ENCODE results near the gene TAF1B.

Gene TAF1B

DNA sequence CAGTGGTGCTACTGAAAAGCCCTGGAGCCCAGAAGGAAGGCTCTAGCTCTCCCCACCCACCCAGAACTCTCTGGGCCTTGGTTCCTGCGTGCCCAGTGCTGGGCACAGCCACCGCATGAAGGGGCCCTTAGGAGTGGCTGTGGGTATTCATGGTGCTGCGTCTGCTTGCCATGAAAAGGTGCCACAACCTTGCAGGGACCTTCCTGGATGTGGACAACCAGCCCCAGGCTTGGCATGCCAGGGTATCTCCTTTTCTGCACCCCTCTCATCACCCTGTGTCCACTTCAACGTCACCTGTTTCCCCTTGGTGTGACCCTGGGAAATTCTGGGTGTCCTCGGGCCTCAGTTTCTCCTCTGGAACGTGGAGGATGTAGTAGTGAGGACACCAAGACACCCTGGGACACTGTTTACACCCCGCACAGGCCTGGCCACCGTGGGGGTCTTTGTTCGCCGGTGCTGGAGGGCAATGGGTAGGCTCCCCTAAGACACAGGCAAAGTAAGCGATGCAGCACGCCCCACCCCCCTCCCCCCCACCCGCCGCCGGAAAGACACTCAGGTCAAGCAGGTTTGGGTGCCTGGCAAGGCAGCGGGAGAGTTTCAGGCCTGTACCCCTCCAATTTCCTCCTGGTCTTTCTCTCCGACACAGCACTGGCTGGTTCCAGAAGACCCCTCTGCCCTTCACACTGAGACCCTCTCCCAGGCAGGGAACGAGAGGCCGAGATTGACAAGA is 34.8 kb upstream of the TAF1B start:
- DNase-seq, result no peak

DNA sequence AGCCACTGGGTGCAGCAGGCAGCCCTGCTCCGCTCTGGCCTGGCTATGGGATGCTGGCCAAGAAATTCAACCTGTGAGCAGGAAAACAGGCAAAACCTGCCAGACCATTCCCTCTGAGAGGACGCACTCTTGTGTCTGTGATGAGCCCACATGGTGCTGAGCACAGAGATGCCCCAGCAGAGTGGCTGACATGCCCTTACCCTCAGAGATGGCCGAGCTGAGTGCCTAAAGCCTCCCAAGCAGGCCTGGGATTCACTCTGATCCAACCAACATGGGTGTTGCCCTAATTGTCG is 34.3 kb upstream of the TAF1B start:
- peak; percentile 26 for DNase-seq

DNA sequence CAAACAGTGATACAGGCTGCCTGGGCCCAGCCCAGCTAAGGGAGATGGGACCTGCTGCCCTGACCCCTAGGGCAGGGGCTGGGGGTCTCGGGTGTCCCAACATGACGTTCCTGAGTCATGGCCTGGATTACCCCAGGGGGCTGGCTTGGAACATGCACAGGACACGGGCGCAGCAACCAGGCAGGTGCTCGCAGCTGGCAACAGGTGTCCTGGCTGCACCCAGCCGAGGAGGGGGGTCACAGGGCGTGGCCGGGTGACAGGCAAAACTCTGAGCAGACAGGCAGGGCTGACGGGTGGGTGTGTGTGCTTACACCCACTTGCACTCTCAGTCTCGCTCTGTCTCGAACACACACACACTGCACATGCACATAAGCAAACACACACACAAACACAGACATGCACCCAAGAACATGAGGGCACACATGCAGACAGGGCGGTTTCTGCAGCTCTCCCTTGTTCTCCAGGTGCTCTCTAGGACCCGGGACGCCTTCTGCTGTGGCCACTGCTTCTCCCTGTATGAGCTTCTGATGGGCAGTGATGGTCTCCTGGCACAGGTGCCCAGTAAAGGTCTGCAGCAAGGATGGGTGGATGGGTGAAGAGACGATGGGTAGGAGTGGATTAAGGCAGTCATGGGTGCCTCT is 33.7 kb upstream of the TAF1B start:
- no peak for DNase-seq

DNA sequence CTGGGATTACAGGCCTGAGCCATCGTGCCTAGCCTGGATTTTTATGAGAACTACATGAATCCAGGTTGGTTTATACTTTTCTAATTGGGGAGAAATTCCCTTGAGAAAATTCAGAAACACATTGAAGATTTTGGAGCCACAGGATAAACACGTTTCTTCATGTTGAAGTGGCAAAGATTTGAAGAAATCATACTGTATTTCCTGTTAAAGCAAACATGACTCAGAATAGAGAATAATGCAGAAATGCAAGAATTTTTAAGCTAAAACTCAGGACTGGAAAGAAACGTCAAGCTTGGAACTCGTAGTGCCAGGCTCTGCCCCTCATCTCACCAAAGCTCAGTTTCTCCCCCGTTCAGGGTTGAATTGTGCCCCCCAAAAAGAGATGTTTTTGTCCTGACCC is 32.1 kb upstream of the TAF1B start:
- DNase-seq, result no peak

DNA sequence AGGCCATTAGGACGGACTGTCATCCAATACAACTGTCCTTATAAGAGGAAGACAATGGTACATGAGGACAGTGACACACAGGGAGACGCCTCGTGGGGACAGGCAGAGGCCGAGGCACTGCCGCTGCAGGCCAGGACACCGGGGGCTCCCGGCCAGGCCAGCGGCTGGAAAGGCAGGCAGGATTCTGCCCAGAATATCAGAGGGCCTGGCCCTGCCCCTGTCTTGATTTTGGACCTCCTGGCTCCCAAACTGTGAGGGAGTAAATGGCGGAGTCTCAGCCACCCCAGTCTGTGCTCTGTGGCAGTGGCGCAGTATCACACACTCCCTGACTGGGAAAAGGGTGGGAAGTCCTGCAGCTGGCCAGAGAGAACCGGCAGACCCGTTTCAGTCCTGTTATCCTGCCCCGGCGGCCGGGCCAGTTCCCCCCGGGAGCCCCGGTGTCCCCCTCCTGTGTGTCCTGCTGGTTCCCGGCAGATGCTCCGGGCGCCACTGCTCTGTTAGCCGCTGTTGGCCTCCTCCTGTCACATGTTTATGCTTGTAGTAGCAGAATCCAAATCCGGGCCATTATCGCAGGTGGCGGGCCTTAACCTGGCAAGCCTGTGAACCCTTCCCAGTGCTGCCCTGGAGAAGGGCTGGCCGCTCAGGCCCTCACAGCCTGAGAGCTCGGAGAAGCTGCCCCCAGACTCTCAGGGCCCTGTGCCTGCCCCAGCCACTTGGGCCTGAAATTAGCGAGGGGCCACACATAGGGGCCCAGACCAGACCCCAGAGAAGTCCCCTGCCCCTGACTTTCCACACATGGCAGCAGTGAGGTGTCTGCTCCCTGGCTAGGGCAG is 31.4 kb upstream of the TAF1B start:
- DNase-seq, result no peak

DNA sequence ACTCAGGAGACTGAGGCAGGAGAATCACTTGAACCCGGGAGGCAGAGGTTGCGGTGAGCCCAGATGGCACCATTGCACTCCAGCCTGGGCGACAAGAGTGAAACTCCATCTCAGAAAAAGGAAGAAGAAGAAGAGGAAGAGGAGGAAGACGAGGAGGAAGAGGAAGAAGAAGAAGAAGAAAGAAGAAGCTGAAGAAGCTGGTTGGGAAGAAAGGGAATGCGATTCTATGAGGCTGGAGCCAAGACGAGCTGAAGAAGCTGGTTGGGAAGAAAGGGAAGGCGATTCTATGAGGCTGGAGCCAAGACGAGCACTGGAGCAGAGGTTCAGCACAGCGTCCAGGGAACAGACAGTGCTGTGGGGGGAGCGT is 30.3 kb upstream of the TAF1B start:
- no peak for DNase-seq

DNA sequence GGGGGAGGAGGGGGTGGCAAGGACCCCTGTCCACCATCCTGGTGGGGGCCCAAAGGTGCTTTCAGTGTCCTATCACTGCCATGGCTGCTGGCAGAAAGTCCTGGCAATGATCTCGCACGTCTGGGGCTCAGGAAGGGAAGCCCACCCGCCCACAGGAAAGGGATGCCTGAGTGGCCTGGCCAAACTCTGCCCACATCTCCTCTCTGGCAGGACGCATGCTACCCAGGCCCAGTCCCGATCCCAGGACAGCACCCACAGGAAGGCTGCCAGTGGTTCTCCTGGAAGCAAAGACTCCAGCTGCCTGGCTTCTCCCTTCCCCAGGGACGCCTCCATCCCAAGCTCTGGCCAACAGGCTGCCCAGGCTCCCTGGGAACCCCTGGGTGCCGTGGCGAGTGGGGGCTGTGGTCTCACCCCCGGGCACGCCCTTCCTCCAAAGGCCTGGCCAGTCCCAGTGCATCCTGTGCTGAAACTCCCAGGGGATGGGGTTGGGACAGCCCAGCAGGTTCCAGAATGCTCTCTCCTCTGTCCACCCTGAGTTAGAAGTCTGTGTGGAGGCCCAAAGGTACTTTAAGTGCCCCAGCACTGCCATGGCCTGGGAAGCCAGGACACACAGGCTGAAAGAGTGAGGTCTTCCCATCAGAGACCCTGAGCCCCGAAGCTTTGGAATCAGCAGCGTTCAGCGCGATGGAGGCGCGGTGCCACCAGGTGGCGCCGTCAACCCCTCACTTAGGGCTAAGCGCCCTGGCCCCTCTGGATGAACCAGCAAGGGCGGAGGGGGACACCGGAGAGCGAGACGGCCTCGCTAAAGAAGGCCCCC is 29.8 kb upstream of the TAF1B start:
- no peak for DNase-seq

DNA sequence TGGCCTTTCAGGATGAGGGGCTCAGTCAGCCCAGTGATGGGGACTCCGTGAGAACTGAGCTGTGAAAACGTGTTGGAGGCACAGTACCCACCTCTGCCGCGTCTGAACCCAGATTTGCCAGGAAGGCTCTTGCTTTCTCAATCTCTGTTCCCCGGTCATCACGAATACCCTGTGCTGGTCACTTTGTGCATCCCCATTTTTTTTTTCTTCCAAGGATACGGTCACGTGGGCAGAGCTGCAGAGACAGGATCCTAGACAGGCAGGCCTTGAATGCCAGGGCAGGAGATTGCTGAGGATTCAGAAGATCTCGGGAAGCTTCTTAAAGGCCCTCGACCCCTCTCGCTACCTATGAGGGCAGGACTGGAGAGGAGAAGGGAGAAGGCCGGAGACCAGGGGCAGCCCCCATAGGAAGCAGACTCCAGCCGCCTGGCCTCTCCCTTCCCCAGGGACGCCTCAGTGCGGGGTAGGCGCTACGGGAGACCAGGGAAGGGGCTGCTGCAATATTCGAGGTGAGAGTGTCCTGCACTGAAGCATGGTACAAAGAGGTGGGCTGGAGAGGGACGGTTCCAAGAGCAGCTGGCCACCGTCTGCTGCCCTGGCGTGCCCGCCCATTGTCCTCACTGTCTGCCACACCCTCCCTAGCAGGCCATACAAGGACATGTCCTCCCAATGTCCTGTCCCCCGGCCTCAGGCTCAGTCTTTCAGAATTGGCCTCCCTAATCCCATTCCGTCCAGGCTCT is 29.0 kb upstream of the TAF1B start:
- no peak for DNase-seq

DNA sequence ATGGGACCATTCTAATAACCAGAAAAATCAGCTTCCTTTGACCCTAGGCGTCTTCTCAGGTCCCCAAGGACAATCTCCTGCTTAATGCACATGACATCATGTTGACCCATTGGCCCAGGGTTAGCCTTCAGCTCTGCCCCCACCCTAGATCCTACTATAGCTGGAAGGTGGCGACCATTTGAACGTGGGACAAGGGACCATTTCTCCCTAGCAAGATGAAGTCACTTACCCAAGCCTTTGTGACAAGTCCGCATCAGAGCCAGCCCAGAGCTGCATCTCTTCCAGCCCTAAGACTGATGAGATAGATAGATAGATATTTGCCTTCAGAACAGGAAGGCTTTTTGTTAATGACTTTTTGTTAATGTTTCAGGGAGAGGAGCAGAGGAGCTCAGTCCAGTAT is 28.2 kb upstream of the TAF1B start:
- DNase-seq, result no peak

DNA sequence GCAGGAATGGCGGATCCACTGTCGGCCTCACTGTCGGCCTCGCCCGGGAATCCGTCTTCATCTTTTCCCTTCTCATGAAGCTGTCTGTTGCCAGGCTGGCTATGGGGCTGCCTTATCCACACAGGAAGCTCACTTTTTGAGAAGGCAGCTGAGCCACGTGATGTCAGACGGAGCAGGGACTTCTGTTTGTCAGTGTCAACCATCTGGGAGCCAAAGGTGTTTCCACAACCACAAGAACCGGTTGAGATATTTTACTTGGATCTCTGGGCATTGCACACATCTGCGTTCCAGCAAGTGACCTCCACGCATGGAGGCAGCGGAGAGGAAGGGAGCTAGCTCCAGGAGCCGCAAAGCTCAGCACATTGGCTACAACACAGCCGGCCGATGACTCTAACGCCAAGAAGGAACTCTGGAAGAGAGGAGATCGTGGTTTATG is 27.4 kb upstream of the TAF1B start:
- no peak for DNase-seq

DNA sequence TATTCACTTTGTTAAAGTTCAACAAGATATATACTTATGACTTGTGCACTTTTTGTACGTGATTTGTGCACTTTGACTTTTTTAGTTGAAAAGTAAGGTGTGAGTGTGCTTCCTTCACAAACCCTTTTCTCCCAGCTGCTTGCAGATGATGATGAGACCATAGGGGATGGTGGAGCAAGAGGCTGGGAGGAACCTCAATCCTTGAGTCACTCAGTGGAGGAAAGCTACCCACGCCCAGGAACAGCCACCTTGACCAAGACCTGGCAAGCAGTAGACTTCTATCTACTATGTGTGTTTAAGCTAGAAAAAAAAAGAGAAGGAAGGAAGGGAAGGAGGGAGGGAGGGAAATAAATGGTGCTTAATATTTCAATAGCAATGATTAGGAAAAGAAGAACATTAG is 25.2 kb upstream of the TAF1B start:
- DNase-seq, result no peak

DNA sequence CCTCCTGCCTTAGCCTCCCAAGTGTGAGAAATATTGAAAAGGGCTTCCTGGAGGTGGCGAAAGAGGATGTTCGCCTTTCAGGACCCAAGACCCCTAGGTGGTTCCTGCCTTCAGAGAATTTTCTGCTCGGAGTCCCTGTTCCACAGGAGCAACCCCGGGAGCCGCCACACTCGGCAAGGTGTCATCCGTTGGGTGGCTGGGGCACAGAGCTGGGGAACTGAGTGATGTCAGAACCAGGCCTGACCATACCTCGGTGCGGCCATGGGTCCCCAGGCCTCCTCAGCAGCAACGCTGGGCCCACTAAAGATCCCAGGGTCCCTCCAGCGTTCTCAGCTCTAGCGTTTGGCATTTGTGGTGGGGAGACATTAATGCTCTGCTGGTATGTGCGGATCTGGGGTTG is 23.7 kb upstream of the TAF1B start:
- no peak for DNase-seq

DNA sequence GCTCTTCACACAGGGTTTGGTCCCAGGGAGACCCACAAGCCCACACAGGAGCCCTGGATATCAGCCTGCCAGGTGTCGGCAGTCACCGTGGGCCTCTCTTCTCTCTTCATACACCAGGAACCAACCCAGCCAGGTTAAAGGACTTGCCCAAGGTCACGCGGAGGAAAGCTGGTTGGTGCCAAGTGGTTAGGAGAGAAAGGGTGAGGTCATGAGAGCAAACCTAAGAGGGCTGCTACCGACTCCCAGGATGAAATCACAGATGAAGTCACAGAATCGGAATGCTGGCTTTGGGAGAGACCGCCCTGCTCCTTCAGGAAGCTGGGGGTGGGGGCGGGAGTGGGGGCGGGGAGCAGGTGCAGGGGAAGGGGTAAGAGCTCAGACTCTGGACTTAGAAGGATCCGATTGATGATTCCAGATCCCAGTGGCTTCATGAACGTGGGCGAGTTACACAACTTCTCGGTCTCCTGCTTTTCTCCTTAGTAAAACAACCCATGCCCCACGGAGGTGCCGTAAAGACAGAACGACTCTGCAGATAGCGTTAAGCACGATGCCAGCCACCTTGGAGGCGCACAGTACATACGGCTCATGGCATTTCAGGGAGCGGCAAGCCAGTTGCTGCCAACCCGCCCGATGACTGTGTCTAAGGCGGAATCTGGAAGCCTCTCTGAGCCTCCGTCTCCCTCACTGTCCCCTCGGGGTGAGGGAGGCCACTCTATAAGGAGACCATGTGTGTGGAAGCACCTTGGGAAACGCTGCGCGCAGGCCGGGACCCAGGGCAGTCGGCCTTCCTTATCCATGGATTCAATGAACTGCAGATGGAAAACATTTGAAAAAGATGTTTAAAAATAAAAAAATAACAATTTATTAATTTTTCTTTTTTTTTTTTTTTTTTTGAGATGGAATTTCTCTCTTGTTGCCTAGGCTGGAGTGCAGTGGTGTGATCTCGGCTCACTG is 23.0 kb upstream of the TAF1B start:
- no peak for DNase-seq

DNA sequence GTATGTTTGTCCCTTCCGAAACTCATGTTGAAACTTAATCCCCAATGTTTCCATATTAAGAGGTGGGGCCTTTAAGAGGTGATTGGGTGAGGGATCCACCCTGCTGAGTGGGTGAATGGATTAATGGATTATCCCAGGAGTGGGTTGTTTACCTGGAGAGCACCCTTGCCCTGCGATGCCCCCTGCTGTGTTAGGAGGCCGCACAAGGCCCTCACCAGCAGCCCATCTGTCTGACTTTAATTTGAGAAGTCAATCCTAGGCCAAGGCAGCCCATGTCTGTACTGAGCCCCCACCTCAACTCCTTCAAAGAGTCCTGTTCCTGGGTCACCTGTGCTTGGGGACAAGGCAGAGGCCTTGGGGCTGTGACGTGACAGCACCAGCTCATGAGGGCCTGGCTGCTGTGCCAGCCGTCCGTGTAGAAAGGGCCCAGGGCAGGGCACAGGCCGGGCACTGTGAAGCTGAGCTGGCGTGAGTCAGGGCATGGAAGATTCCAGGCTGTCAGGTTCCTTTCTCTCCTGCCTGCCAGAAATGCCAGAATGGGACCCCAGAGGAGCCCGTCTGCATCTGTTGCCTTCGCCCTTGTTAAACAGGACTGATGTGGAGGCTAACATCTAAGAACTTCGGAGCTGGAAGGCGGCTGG is 21.3 kb upstream of the TAF1B start:
- DNase-seq, result no peak

DNA sequence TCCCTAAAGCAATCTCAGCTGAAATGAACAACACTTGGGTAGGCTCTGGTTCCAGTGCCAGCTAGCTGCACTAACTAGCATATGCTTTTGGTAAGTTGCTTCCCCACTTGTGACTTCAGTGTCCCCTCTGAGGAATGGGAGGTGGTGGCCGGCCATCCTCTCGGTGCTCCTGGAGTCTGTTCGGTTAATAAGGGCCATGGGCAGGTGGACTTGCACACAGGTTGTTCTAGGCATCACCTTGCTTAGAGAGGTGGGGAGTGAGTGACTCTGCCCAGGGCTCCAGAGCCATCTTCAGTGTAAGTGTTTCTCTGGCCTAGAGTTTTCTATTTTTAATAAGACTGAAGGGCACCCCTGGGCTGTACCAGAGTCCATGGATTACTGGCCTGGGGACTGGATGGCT is 18.8 kb upstream of the TAF1B start:
- no peak for DNase-seq

DNA sequence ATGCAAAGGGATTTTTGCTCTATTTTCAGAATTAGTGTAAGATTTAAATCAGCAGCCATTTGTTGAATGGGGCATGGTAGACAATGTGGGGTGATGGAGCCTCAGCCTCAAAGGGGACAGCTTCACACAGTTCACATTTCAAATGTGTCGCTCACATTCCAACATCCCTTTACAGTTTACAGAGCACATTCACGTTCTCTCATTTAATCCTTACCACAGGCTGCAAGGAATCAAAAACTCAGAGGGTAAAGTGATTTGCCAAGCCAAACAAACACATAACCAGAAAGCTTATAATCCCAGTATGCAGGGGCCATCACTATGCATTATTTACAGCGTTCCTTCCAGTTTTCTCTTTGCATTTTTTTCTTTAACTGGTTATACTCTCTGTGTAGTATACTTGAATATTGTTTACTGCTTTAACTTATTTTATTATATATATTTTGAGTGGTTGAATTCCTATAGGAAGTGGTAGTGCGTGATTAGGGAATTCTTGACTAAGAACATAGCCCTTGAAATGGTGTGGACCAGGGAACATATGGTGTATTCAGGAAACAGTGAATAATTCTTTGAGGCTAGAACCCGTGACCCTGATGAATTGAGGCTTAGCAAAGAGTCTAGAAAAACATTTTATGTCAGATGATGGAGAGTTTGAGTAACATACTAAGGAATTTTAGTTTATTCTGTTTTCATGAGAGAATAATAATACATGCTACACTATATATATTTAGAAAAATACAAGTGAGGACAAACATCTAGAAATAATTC is 18.1 kb upstream of the TAF1B start:
- no peak for DNase-seq

DNA sequence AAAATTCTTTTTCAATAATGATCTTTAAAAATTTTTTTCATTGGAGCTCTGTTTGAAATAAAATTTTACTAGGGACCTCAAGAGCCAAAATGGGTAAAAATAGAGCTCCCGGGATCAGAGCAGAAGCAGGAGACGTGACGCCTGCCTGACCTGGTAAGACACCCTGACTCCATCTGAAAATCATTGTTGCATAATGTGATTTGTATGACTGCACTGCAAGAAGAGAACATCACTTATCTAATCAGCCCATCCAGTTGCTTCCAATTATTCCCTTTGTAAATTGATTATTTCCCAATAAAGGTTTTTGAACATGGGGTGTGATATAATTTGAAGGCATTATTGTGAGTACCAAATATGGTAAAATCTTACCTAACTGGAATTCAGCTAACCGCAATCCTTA is 17.1 kb upstream of the TAF1B start:
- DNase-seq, result no peak

DNA sequence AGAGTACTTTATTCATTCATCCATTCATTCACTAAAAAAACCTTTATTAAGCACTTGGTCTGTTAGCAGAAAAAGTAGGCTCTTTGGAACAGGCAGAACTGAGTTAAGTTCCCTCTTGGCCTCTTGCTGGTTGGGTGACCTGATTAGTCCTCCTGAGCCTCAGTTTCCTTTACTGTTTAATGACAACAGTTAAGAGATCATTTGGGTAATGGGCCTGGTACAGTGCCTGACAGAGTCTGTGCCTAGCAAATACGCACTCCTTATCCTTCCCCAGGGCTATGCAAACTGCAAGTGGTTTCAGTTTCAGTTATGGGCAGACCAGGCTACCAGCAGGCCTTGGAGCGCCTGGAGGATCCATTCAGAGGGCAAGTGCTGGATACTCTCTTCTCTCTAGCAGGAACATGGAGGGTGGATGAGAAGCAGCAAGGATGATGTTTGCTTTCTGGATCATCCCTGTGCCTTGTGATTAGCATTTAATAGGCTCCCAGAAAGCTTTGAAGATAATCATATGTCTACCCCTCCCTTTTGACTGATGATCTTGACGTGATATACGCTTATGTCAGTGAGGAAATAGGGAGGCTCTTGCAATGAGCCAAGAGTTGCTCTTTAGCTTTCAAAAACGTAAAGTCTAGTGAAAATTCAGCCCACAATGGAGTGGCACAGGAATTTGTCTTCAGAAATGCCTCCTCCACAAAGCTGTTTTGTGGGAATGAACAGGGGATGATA is 12.4 kb upstream of the TAF1B start:
- no peak for DNase-seq

DNA sequence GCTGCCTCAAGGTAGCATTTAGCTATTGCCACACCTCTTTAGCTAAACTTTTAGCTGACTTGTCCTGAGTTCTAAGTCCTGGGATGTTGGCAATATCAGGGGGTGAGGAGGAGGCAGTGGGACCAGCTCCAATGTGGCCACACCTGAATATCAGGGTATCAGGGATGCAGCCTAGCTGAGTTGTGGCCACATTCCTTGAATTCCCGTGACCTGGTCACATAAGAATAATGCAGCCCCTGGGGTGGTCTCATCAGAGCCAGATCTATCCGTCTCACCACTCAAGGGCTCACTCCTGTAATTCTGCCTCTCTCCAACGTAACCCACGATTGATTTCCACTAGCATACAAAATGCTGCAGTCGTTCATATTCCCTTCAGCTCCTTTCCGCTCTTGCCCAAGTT is 11.6 kb upstream of the TAF1B start:
- no peak for DNase-seq

DNA sequence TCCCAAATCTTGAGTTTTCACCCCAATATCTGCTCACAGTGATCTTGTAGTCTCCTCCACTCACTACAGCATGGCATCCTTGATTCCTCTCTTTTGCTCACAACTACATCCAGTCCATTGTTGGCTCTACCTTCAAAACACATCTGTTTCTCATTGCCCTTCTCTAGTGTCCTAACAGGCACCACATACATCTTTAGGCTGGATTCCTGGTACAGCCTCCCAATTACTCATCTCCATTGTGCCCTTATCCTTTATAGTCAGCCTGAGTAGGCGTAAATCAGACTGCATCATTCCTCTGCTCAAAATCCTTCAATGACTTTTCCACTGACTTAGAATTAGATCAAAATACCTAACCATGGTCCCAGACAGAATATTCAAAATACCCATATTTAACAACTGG is 10.7 kb upstream of the TAF1B start:
- no peak for DNase-seq

Data from NCI-H2029 treated with DMSO at 0.1 percent for 48 hours (cell line).